A549 (cell line): ENCODE measurements around the gene RGS6. TPM values are rescaled to one million over a fixed set of nuclear protein-coding genes. Genes with fewer than 3 reads are reported as not detected.

Experiments
- ATAC-seq, 2 experiments: fragments of 200-7000 bp in 1 of 2; fragments of >200 bp in 1 of 2; cut with Nextera tagmentation in 1 of 2; cut with Tn5 transposase in 1 of 2; 3 replicates each; pipeline versions ENCODE4 v1.8.0 to v1.9.1; 2018 to 2020; ENCODE audit warnings: mild to moderate bottlenecking in 1 of 2, moderate library complexity in 1 of 2
- CTCF ChIA-PET: fragments of 300-600 bp; sonication (Branson Sonifier 250); formaldehyde crosslinking; extraction: SDS; loops from one replicate; lab custom pipeline; 2021; ENCODE audit warnings: antibody characterized with exemption, inconsistent platforms; lab: Yijun Ruan, JAX
- POLR2A ChIA-PET: fragments of 350-600 bp; formaldehyde crosslinking; extraction: SDS; loops from one replicate; lab custom pipeline; 2021; ENCODE audit warnings: antibody characterized with exemption, inconsistent platforms; lab: Yijun Ruan, JAX
- DNase-seq, 2 experiments: peaks; one replicate each; pipeline versions ENCODE4 v3.0.0 to v3.0.0-alpha.2; 2011 to 2016; ENCODE audit warnings: low read depth in 1 of 2, low spot score in 1 of 2
- FAIRE-seq: peaks from 2 replicates; lab custom pipeline; 2011; peaks lifted over from hg19 to GRCh38; lab: Jason Lieb, UNC
- H3K27ac ChIP-seq, 2 experiments: fragments of >200 bp; sonication (Bioruptor Twin); formaldehyde crosslinking; 3 replicates each; pipeline ENCODE4 v1.5.1; 2016 to 2017
- H3K4me1 ChIP-seq: fragments of >200 bp; sonication (Bioruptor Twin); formaldehyde crosslinking; 3 replicates; pipeline ENCODE4 v1.6.1; 2016
- H3K4me2 ChIP-seq: fragments of >200 bp; sonication (Bioruptor Twin); formaldehyde crosslinking; 3 replicates; pipeline ENCODE4 v1.6.1; 2016
- H3K4me3 ChIP-seq: fragments of >200 bp; sonication (Bioruptor Twin); formaldehyde crosslinking; 3 replicates; pipeline ENCODE4 v1.5.1; 2016
- H3K9me3 ChIP-seq: fragments of >200 bp; sonication (Bioruptor Twin); formaldehyde crosslinking; 3 replicates; pipeline ENCODE4 v1.6.1; 2016
- BHLHE40 ChIP-seq: IDR thresholded peaks from 2 replicates; pipeline ENCODE4 v1.6.1; 2012; ENCODE audit warnings: low read depth, low read length, inconsistent platforms
- CBX2 ChIP-seq: fragments of 200-600 bp; sonication (generic); IDR thresholded peaks from 2 replicates; pipeline ENCODE4 v1.6.1; 2016; ENCODE audit warnings: low read depth, mild to moderate bottlenecking, borderline replicate concordance
- CHD2 ChIP-seq: fragments of 150-350 bp; IDR thresholded peaks from 2 replicates; pipeline ENCODE4 v1.6.1; 2014; ENCODE audit warnings: low read length; ENCODE audit not compliant: partially characterized antibody
- EHF ChIP-seq: fragments of 250-450 bp; sonication (Bioruptor Pico); IDR thresholded peaks from 2 replicates; pipeline ENCODE4 v1.5.0; 2020; ENCODE audit warnings: mild to moderate bottlenecking
- EHMT2 ChIP-seq: fragments of 200-600 bp; sonication (generic); IDR thresholded peaks from 2 replicates; pipeline ENCODE4 v1.6.1; 2016; ENCODE audit warnings: antibody characterized with exemption, low read depth, mild to moderate bottlenecking, moderate library complexity
- HOXB5 ChIP-seq: fragments of 250-450 bp; sonication (Bioruptor Pico); IDR thresholded peaks from 2 replicates; pipeline ENCODE4 v1.5.0; 2020; ENCODE audit warnings: mild to moderate bottlenecking, moderate library complexity
- JUN ChIP-seq, 2 experiments: fragments of >200 bp; sonication (Bioruptor Twin); formaldehyde crosslinking; IDR thresholded peaks; 2 replicates in 1 of 2; 3 replicates in 1 of 2; pipeline ENCODE4 v1.6.1; 2016 to 2017
- KDM1A ChIP-seq: fragments of 200-600 bp; sonication (generic); IDR thresholded peaks from 2 replicates; pipeline ENCODE4 v1.6.1; 2016; ENCODE audit warnings: low read depth, mild to moderate bottlenecking
- MAZ ChIP-seq: fragments of 150-350 bp; IDR thresholded peaks from 2 replicates; pipeline ENCODE4 v1.6.1; 2014; ENCODE audit warnings: antibody characterized with exemption, low read depth, low read length, borderline replicate concordance
- MYC ChIP-seq: IDR thresholded peaks from 2 replicates; pipeline ENCODE4 v1.6.1; 2012; ENCODE audit warnings: mild to moderate bottlenecking, inconsistent platforms, low read length, improper control_type of control experiment, borderline replicate concordance
- POLR2A ChIP-seq: IDR thresholded peaks from 2 replicates; pipeline ENCODE4 v1.6.1; 2012; ENCODE audit warnings: mild to moderate bottlenecking, low read length
- RAD21 ChIP-seq, 2 experiments: fragments of >200 bp in 1 of 2; sonication (Bioruptor Twin) in 1 of 2; formaldehyde crosslinking in 1 of 2; IDR thresholded peaks in 1 of 2; conservative IDR thresholded peaks in 1 of 2; 2 replicates in 1 of 2; 3 replicates in 1 of 2; pipeline ENCODE4 v1.6.1; 2012 to 2018; ENCODE audit warnings: inconsistent platforms in 1 of 2
- RCOR1 ChIP-seq: fragments of 150-350 bp; IDR thresholded peaks from 2 replicates; pipeline ENCODE4 v1.6.1; 2014; ENCODE audit warnings: antibody characterized with exemption, low read length, low read depth
- RFX5 ChIP-seq: fragments of 450-650 bp; IDR thresholded peaks from 2 replicates; pipeline ENCODE4 v1.7.1; 2014; ENCODE audit warnings: antibody characterized with exemption, mild to moderate bottlenecking, moderate library complexity
- RNF2 ChIP-seq: fragments of 200-600 bp; sonication (generic); IDR thresholded peaks from 2 replicates; pipeline ENCODE4 v1.6.1; 2016; ENCODE audit warnings: low read depth, mild to moderate bottlenecking, antibody characterized with exemption, moderate library complexity, borderline replicate concordance
- TP53 ChIP-seq: fragments of 250-450 bp; sonication (Bioruptor Pico); IDR thresholded peaks from 2 replicates; pipeline ENCODE4 v1.5.0; 2021; ENCODE audit warnings: mild to moderate bottlenecking, moderate library complexity
- ZFP36 ChIP-seq: fragments of 450-650 bp; IDR thresholded peaks from 2 replicates; pipeline ENCODE4 v1.6.1; 2014; ENCODE audit warnings: borderline replicate concordance; ENCODE audit not compliant: partially characterized antibody
- WGBS: methylation state at CpG from one replicate; pipeline ENCODE4 v1.1.6; 2017; ENCODE audit errors: missing lambda C conversion rate; 5-methylcytosine and 5-hydroxymethylcytosine counted together
- polyA plus RNA-seq, 4 experiments: library from polyadenylated mRNA; depleted of rRNA in 3 of 4; stranded (reverse); fragments of >200 nt; fragmentation: RNase III in 1 of 4; extraction: RNeasy Plus Mini Kit Qiagen cat#74134 plus additional on column Dnase treatment in 1 of 4; gene quantifications; 2 replicates in 3 of 4; 3 replicates in 1 of 4; pipeline ENCODE4 v1.2.3, GENCODE V29; 2011 to 2017
- TF ChIP-seq, protein P1 (sequence below): fragments of 200-600 bp; sonication (generic); IDR thresholded peaks from 2 replicates; pipeline ENCODE4 v1.6.1; 2016; ENCODE audit warnings: antibody characterized with exemption, mild to moderate bottlenecking, moderate library complexity
- TF ChIP-seq, protein P2 (sequence below): fragments of >200 bp; sonication (Bioruptor Twin); formaldehyde crosslinking; IDR thresholded peaks from 3 replicates; pipeline ENCODE4 v1.6.1; 2016
- TF ChIP-seq, protein P3 (sequence below): fragments of >200 bp; sonication (Bioruptor Twin); formaldehyde crosslinking; IDR thresholded peaks from 3 replicates; pipeline ENCODE4 v1.5.1; 2016
- TF ChIP-seq, protein P4 (sequence below): IDR thresholded peaks from 2 replicates; pipeline ENCODE4 v1.6.1; 2012
- TF ChIP-seq, protein P5 (sequence below): fragments of 450-650 bp; IDR thresholded peaks from 2 replicates; pipeline ENCODE4 v1.6.1; 2014; ENCODE audit warnings: antibody characterized with exemption
- TF ChIP-seq, protein P6 (sequence below): fragments of >200 bp; sonication (Bioruptor Twin); formaldehyde crosslinking; IDR thresholded peaks from 2 replicates; pipeline ENCODE4 v1.6.1; 2016
- TF ChIP-seq, protein P7 (sequence below): fragments of 250-450 bp; sonication (Bioruptor Pico); IDR thresholded peaks from 2 replicates; pipeline ENCODE4 v1.5.0; 2020; ENCODE audit warnings: low read depth, mild to moderate bottlenecking, moderate library complexity

Gene RGS6
- polyA plus RNA-seq, 2 of the 4 experiments (the other 2 are of a cell fraction), result not detected

DNA sequence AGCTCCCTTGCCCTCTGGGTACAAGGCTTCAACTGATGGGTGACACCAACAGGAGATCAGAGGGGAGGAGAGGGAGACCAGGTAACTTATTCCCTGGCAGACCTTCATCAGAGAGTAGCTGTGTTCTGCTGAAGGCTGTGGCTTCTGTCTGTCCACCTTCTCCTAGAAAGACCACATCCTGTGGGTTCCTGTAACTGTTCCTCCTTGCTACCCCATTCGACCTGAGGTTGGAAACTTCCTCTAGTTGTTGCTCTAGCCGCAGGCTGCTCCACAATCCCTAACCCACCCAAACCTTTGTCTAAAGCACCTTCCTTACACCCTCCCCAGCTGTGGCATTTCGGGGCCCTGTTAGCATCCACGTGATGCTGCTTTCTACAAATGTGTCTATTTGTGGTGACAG is 507.5 kb downstream of the RGS6 start:
- ATAC-seq (no peak), FAIRE-seq (no peak), DNase-seq (no peak)
- Histone ChIP-seq H3K4me3 (no peak overlapping the region), H3K4me2 (no peak overlapping the region), H3K27ac (no peak overlapping the region), H3K9me3 (no peaks in the 10 kb centered on the region), H3K4me1 (no peaks in the 10 kb centered on the region)
- POLR2A ChIA-PET, result no interaction called here
- TF ChIP-seq, protein P1, sequence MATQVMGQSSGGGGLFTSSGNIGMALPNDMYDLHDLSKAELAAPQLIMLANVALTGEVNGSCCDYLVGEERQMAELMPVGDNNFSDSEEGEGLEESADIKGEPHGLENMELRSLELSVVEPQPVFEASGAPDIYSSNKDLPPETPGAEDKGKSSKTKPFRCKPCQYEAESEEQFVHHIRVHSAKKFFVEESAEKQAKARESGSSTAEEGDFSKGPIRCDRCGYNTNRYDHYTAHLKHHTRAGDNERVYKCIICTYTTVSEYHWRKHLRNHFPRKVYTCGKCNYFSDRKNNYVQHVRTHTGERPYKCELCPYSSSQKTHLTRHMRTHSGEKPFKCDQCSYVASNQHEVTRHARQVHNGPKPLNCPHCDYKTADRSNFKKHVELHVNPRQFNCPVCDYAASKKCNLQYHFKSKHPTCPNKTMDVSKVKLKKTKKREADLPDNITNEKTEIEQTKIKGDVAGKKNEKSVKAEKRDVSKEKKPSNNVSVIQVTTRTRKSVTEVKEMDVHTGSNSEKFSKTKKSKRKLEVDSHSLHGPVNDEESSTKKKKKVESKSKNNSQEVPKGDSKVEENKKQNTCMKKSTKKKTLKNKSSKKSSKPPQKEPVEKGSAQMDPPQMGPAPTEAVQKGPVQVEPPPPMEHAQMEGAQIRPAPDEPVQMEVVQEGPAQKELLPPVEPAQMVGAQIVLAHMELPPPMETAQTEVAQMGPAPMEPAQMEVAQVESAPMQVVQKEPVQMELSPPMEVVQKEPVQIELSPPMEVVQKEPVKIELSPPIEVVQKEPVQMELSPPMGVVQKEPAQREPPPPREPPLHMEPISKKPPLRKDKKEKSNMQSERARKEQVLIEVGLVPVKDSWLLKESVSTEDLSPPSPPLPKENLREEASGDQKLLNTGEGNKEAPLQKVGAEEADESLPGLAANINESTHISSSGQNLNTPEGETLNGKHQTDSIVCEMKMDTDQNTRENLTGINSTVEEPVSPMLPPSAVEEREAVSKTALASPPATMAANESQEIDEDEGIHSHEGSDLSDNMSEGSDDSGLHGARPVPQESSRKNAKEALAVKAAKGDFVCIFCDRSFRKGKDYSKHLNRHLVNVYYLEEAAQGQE, result no peak
- no peak for TF ChIP-seq RAD21 (conservative IDR thresholded peaks at IDR 0.05 in 1 of 2, IDR thresholded peaks at IDR 0.05 in 1 of 2)
- TF ChIP-seq MAZ, result no peak
- TF ChIP-seq BHLHE40, result no peak
- no peak for TF ChIP-seq TP53 (CRISPR knock-in tag)
- no peak for TF ChIP-seq RFX5
- TF ChIP-seq, protein P2, sequence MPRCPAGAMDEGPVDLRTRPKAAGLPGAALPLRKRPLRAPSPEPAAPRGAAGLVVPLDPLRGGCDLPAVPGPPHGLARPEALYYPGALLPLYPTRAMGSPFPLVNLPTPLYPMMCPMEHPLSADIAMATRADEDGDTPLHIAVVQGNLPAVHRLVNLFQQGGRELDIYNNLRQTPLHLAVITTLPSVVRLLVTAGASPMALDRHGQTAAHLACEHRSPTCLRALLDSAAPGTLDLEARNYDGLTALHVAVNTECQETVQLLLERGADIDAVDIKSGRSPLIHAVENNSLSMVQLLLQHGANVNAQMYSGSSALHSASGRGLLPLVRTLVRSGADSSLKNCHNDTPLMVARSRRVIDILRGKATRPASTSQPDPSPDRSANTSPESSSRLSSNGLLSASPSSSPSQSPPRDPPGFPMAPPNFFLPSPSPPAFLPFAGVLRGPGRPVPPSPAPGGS, result no peak
- TF ChIP-seq POLR2A, result no peak
- TF ChIP-seq, protein P3, sequence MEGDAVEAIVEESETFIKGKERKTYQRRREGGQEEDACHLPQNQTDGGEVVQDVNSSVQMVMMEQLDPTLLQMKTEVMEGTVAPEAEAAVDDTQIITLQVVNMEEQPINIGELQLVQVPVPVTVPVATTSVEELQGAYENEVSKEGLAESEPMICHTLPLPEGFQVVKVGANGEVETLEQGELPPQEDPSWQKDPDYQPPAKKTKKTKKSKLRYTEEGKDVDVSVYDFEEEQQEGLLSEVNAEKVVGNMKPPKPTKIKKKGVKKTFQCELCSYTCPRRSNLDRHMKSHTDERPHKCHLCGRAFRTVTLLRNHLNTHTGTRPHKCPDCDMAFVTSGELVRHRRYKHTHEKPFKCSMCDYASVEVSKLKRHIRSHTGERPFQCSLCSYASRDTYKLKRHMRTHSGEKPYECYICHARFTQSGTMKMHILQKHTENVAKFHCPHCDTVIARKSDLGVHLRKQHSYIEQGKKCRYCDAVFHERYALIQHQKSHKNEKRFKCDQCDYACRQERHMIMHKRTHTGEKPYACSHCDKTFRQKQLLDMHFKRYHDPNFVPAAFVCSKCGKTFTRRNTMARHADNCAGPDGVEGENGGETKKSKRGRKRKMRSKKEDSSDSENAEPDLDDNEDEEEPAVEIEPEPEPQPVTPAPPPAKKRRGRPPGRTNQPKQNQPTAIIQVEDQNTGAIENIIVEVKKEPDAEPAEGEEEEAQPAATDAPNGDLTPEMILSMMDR, result no peak
- TF ChIP-seq JUN (IDR thresholded peaks at IDR 0.05), result no peak
- no peak for TF ChIP-seq MYC
- no peak for TF ChIP-seq RCOR1
- TF ChIP-seq, protein P4, sequence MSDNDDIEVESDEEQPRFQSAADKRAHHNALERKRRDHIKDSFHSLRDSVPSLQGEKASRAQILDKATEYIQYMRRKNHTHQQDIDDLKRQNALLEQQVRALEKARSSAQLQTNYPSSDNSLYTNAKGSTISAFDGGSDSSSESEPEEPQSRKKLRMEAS, result no peak
- TF ChIP-seq EHMT2, result no peak
- TF ChIP-seq KDM1A, result no peak
- no peak for TF ChIP-seq RNF2
- TF ChIP-seq, protein P5, sequence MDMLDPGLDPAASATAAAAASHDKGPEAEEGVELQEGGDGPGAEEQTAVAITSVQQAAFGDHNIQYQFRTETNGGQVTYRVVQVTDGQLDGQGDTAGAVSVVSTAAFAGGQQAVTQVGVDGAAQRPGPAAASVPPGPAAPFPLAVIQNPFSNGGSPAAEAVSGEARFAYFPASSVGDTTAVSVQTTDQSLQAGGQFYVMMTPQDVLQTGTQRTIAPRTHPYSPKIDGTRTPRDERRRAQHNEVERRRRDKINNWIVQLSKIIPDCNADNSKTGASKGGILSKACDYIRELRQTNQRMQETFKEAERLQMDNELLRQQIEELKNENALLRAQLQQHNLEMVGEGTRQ, result no peak
- TF ChIP-seq, protein P6, sequence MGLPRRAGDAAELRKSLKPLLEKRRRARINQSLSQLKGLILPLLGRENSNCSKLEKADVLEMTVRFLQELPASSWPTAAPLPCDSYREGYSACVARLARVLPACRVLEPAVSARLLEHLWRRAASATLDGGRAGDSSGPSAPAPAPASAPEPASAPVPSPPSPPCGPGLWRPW, result no peak
- TF ChIP-seq CHD2, result no peak
- CTCF ChIA-PET, result interaction anchor here (0.6 to 1.5 kb wide), 3 partner anchors 9 to 19 kb away, joined by 3 to 5 read pairs (median 4); no protein-coding TSS in a partner anchor
- WGBS, result 19% methylated on average over 4 of the region's 4 CpGs

DNA sequence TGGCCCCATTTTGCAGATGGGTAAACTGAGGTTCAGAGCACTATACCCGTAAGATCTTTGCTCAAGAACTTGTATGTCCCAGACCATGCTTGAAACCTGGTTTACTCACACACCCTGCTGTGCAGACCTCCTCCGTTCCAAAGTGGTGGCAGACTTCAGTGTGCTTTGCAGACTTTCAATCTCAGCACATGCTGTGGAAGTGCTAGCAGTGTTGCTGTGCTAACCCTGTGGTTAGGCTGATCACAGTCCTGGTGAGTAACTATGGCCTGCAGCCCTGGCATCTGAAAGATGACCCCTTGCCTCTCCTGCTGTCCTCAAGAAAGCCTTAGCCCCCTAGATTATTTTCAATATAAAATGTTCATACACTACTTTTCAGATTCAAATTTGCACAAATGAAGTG is 511.0 kb downstream of the RGS6 start:
- CTCF ChIA-PET, result interaction anchor here (1.1 kb wide), 1 partner anchor 22 kb away, joined by 4 read pairs; no protein-coding TSS in a partner anchor
- Histone ChIP-seq H3K4me1 (no peaks in the 10 kb centered on the region), H3K4me2 (no peak overlapping the region), H3K27ac (no peak overlapping the region), H3K4me3 (no peak overlapping the region), H3K9me3 (no peaks in the 10 kb centered on the region)
- TF ChIP-seq ZFP36, result no peak
- TF ChIP-seq, protein P4, result no peak
- TF ChIP-seq, protein P3, result no peak
- no peak for TF ChIP-seq HOXB5 (CRISPR knock-in tag)
- TF ChIP-seq EHF (CRISPR knock-in tag), result no peak
- no peak for TF ChIP-seq EHMT2
- TF ChIP-seq POLR2A, result no peak
- no peak for TF ChIP-seq CBX2
- TF ChIP-seq, protein P7, sequence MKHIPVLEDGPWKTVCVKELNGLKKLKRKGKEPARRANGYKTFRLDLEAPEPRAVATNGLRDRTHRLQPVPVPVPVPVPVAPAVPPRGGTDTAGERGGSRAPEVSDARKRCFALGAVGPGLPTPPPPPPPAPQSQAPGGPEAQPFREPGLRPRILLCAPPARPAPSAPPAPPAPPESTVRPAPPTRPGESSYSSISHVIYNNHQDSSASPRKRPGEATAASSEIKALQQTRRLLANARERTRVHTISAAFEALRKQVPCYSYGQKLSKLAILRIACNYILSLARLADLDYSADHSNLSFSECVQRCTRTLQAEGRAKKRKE (CRISPR knock-in tag), result no peak
- TF ChIP-seq RCOR1, result no peak
- TF ChIP-seq RFX5, result no peak
- FAIRE-seq (no peak), ATAC-seq (no peak), DNase-seq (no peak)
- 23% methylated on average over 2 of the region's 2 CpGs for WGBS
- POLR2A ChIA-PET, result no interaction called here
